HG03354 (cell line): ENCODE measurements around the gene HIRA.

Experiments
- ATAC-seq: cut with Tn5 transposase; IDR thresholded peaks from one replicate; pipeline ENCODE4 v1.9.1; 2021; ENCODE audit warnings: mild to moderate bottlenecking; ENCODE audit not compliant: unreplicated experiment, poor library complexity, severe bottlenecking

The HIRA gene

GRCh38 chr22:19431649-19432132, at the start of gene HIRA:
Gene HIRA (minus strand): TSS chr22:19431733. CDS start chr22:19431476, 257 bp downstream.
- ATAC-seq = peak; percentile 50

- ATAC-seq = no peak
Observed at GRCh38 chr22:19480789-19481188, 49.3 kb upstream of the HIRA start.

GRCh38 chr22:19480173-19480568, 48.6 kb upstream of the HIRA start:
- ATAC-seq = no peak

- peak; percentile 90 for ATAC-seq
Observed at GRCh38 chr22:19479355-19480172, 48.0 kb upstream of the HIRA start, which contains the start of gene CDC45. Gene CDC45 (plus strand): TSS chr22:19479920. CDS start chr22:19479969, 49 bp downstream.

- ATAC-seq = peak; percentile 62
Observed at GRCh38 chr22:19478901-19479354, 47.4 kb upstream of the HIRA start, which contains the start of gene UFD1. Gene UFD1 (minus strand): TSS chr22:19479193. CDS start chr22:19479085, 108 bp downstream.

GRCh38 chr22:19478045-19478900, 46.7 kb upstream of the HIRA start:
- ATAC-seq = no peak

GRCh38 chr22:19477321-19478044, 46.0 kb upstream of the HIRA start:
- no peak for ATAC-seq

GRCh38 chr22:19476023-19476422, 44.5 kb upstream of the HIRA start:
- ATAC-seq = no peak

GRCh38 chr22:19473578-19473977, 42.0 kb upstream of the HIRA start:
- no peak for ATAC-seq

GRCh38 chr22:19472233-19472632, 40.7 kb upstream of the HIRA start:
- ATAC-seq = no peak

GRCh38 chr22:19471572-19471971, 40.0 kb upstream of the HIRA start:
- ATAC-seq = no peak

GRCh38 chr22:19470010-19470409, 38.5 kb upstream of the HIRA start:
- no peak for ATAC-seq

GRCh38 chr22:19469421-19469820, 37.9 kb upstream of the HIRA start:
- ATAC-seq = no peak

- ATAC-seq = no peak
Observed at GRCh38 chr22:19467912-19468311, 36.4 kb upstream of the HIRA start.

- no peak for ATAC-seq
Observed at GRCh38 chr22:19466848-19467752, 35.6 kb upstream of the HIRA start.

- ATAC-seq = no peak
Observed at GRCh38 chr22:19466126-19466716, 34.7 kb upstream of the HIRA start.

GRCh38 chr22:19464975-19465374, 33.4 kb upstream of the HIRA start:
- ATAC-seq = no peak

GRCh38 chr22:19464546-19464945, 33.0 kb upstream of the HIRA start:
- ATAC-seq = no peak
